ENCODE measurements around the gene ACACA.

DNA sequence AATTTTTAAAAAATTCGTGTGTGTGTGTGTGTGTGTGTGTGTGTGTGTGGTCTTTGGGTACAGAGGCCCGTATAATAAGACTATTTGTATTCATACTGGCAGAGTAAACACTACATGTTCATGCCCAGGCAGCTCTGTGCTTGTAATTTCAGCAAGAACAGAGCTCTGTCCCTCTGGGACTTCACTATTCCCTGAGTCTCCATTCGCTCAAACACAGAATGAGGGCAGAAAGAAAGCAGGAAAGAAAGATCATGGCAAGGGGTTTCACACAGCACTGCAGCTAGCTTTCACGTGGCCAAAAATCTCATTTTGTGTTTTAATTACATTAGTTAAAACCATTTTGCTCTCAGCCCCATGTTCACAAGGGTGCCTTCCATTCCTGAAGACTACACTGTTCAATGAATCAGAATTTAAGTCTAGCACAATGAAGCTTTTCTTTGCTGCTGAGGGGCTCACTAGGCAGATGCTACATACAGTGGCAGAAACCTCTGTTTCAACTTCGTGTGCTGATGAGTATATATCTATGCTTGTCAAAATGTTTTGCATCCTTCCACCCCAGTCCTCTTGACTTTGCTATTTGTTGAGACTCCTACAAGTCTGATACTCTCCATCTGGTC, 229.3 kb downstream of the ACACA start:
- TF ChIP-seq, protein P1, sequence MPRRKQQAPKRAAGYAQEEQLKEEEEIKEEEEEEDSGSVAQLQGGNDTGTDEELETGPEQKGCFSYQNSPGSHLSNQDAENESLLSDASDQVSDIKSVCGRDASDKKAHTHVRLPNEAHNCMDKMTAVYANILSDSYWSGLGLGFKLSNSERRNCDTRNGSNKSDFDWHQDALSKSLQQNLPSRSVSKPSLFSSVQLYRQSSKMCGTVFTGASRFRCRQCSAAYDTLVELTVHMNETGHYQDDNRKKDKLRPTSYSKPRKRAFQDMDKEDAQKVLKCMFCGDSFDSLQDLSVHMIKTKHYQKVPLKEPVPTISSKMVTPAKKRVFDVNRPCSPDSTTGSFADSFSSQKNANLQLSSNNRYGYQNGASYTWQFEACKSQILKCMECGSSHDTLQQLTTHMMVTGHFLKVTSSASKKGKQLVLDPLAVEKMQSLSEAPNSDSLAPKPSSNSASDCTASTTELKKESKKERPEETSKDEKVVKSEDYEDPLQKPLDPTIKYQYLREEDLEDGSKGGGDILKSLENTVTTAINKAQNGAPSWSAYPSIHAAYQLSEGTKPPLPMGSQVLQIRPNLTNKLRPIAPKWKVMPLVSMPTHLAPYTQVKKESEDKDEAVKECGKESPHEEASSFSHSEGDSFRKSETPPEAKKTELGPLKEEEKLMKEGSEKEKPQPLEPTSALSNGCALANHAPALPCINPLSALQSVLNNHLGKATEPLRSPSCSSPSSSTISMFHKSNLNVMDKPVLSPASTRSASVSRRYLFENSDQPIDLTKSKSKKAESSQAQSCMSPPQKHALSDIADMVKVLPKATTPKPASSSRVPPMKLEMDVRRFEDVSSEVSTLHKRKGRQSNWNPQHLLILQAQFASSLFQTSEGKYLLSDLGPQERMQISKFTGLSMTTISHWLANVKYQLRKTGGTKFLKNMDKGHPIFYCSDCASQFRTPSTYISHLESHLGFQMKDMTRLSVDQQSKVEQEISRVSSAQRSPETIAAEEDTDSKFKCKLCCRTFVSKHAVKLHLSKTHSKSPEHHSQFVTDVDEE (CRISPR knock-in tag; IDR thresholded peaks at IDR 0.05): no peak
- TF ChIP-seq, protein P2, sequence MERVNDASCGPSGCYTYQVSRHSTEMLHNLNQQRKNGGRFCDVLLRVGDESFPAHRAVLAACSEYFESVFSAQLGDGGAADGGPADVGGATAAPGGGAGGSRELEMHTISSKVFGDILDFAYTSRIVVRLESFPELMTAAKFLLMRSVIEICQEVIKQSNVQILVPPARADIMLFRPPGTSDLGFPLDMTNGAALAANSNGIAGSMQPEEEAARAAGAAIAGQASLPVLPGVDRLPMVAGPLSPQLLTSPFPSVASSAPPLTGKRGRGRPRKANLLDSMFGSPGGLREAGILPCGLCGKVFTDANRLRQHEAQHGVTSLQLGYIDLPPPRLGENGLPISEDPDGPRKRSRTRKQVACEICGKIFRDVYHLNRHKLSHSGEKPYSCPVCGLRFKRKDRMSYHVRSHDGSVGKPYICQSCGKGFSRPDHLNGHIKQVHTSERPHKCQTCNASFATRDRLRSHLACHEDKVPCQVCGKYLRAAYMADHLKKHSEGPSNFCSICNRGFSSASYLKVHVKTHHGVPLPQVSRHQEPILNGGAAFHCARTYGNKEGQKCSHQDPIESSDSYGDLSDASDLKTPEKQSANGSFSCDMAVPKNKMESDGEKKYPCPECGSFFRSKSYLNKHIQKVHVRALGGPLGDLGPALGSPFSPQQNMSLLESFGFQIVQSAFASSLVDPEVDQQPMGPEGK (CRISPR knock-in tag; IDR thresholded peaks at IDR 0.05; ENCODE audit: borderline replicate concordance): no peak
- TF ChIP-seq ESRRG (CRISPR knock-in tag; IDR thresholded peaks at IDR 0.05) (no peak), OSR1 (CRISPR knock-in tag; IDR thresholded peaks at IDR 0.05) (no peak), BACH2 (CRISPR knock-in tag; IDR thresholded peaks at IDR 0.05; ENCODE audit: borderline replicate concordance) (no peak), ZFP30 (CRISPR knock-in tag; IDR thresholded peaks at IDR 0.05) (no peak), PPARA (CRISPR knock-in tag; IDR thresholded peaks at IDR 0.05; ENCODE audit: borderline replicate concordance) (no peak), ARNTL (CRISPR knock-in tag; IDR thresholded peaks at IDR 0.05; ENCODE audit: borderline replicate concordance, low read depth) (no peak), CSDC2 (CRISPR knock-in tag; IDR thresholded peaks at IDR 0.05) (no peak), ZNF565 (CRISPR knock-in tag; conservative IDR thresholded peaks at IDR 0.05; ENCODE audit: low read depth) (no peak), RARB (CRISPR knock-in tag; IDR thresholded peaks at IDR 0.05) (no peak), TCF4 (CRISPR knock-in tag; IDR thresholded peaks at IDR 0.05; ENCODE audit: borderline replicate concordance) (no peak)
- TF ChIP-seq, protein P3, sequence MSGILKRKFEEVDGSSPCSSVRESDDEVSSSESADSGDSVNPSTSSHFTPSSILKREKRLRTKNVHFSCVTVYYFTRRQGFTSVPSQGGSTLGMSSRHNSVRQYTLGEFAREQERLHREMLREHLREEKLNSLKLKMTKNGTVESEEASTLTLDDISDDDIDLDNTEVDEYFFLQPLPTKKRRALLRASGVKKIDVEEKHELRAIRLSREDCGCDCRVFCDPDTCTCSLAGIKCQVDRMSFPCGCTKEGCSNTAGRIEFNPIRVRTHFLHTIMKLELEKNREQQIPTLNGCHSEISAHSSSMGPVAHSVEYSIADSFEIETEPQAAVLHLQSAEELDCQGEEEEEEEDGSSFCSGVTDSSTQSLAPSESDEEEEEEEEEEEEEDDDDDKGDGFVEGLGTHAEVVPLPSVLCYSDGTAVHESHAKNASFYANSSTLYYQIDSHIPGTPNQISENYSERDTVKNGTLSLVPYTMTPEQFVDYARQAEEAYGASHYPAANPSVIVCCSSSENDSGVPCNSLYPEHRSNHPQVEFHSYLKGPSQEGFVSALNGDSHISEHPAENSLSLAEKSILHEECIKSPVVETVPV (CRISPR knock-in tag; IDR thresholded peaks at IDR 0.05): no peak
